ENCODE measurements around the gene FCN1.

Gene FCN1

GRCh38 chr9:134899168-134899567 lies 18.5 kb downstream of the FCN1 start:
- WGBS, 2 donors (ENCODE audit: extremely low coverage in 2 of 2, insufficient read length in 2 of 2, insufficient replicate concordance in 1 of 2), result no CpG with 5 or more reads among the region's 3 CpGs
- no peak overlapping the region for H2AK5ac ChIP-seq (ENCODE audit: low read depth, low read length)
- H3K9me3 ChIP-seq (replicated peaks in 1 of 2; ENCODE audit: control insufficient read depth in 2 of 2, insufficient read depth in 1 of 2, low read depth in 1 of 2, low read length in 2 of 2), result peaks cover 0 to 15% of the 10 kb centered on the region in 2 donors
- DNase-seq (ENCODE audit: low spot score), result no peak
- no peak overlapping the region for H3K14ac ChIP-seq (ENCODE audit: low read length)
- H3K79me1 ChIP-seq (ENCODE audit: low read depth, low read length), result no peaks in the 10 kb centered on the region
- H4K8ac ChIP-seq (ENCODE audit: low read depth, low read length), result no peak overlapping the region
- no peak overlapping the region for H2BK120ac ChIP-seq (ENCODE audit: low read depth, low read length)
- no peak overlapping the region for H3K4me2 ChIP-seq (ENCODE audit: insufficient read depth, low read length, poor library complexity, severe bottlenecking)
- H3K23ac ChIP-seq (ENCODE audit: low read depth, low read length, poor library complexity), result no peak overlapping the region
- H3K36me3 ChIP-seq (replicated peaks in 1 of 2; ENCODE audit: control insufficient read depth in 2 of 2, insufficient read depth in 2 of 2, low read length in 2 of 2), result no peaks in the 10 kb centered on the region
- no peak overlapping the region for H3K18ac ChIP-seq (ENCODE audit: low read length)
- no peak overlapping the region for H4K91ac ChIP-seq (ENCODE audit: low read depth, low read length, poor library complexity)
- no peaks in the 10 kb centered on the region for H3K4me1 ChIP-seq (ENCODE audit: control insufficient read depth in 2 of 2, insufficient read depth in 1 of 2, low read depth in 1 of 2, low read length in 2 of 2)
- no peak overlapping the region for H3K27ac ChIP-seq (replicated peaks; ENCODE audit: low read length)
- H2BK5ac ChIP-seq (ENCODE audit: low read length), result no peak overlapping the region
- H3K4me3 ChIP-seq (ENCODE audit: low read length in 2 of 2), result no peak overlapping the region
- H2AFZ ChIP-seq (ENCODE audit: low read length), result no peak overlapping the region
- no peak overlapping the region for H2BK15ac ChIP-seq (ENCODE audit: low read length)
- H3K9ac ChIP-seq (ENCODE audit: low read depth, low read length, poor library complexity), result no peak overlapping the region
- H3K4ac ChIP-seq (ENCODE audit: low read length), result no peak overlapping the region
- no peaks in the 10 kb centered on the region for H3K27me3 ChIP-seq (ENCODE audit: control insufficient read depth in 3 of 3, insufficient read depth in 3 of 3, low read depth in 1 of 3, low read length in 3 of 3)
- H2BK12ac ChIP-seq (ENCODE audit: low read length), result no peak overlapping the region

- H3K9ac ChIP-seq (ENCODE audit: low read depth, low read length, poor library complexity), result no peak overlapping the region
- no peaks in the 10 kb centered on the region for H3K4me1 ChIP-seq (ENCODE audit: control insufficient read depth in 2 of 2, insufficient read depth in 1 of 2, low read depth in 1 of 2, low read length in 2 of 2)
- H3K18ac ChIP-seq (ENCODE audit: low read length), result no peak overlapping the region
- no peak overlapping the region for H4K91ac ChIP-seq (ENCODE audit: low read depth, low read length, poor library complexity)
- no CpG with 5 or more reads among the region's 2 CpGs for WGBS, 2 donors (ENCODE audit: extremely low coverage in 2 of 2, insufficient read length in 2 of 2, insufficient replicate concordance in 1 of 2)
- H2BK120ac ChIP-seq (ENCODE audit: low read depth, low read length), result no peak overlapping the region
- DNase-seq (ENCODE audit: low spot score), result no peak
- H3K9me3 ChIP-seq (replicated peaks in 1 of 2; ENCODE audit: control insufficient read depth in 2 of 2, insufficient read depth in 1 of 2, low read depth in 1 of 2, low read length in 2 of 2), result peaks cover 0 to 19% of the 10 kb centered on the region in 2 donors
- no peaks in the 10 kb centered on the region for H3K79me1 ChIP-seq (ENCODE audit: low read depth, low read length)
- no peak overlapping the region for H3K14ac ChIP-seq (ENCODE audit: low read length)
- H2BK5ac ChIP-seq (ENCODE audit: low read length), result no peak overlapping the region
- H3K4me2 ChIP-seq (ENCODE audit: insufficient read depth, low read length, poor library complexity, severe bottlenecking), result no peak overlapping the region
- H2BK12ac ChIP-seq (ENCODE audit: low read length), result no peak overlapping the region
- H4K8ac ChIP-seq (ENCODE audit: low read depth, low read length), result no peak overlapping the region
- H2AFZ ChIP-seq (ENCODE audit: low read length), result no peak overlapping the region
- peaks cover 0 to 1% of the 10 kb centered on the region in 2 donors for H3K36me3 ChIP-seq (replicated peaks in 1 of 2; ENCODE audit: control insufficient read depth in 2 of 2, insufficient read depth in 2 of 2, low read length in 2 of 2)
- no peak overlapping the region for H3K23ac ChIP-seq (ENCODE audit: low read depth, low read length, poor library complexity)
- H3K4ac ChIP-seq (ENCODE audit: low read length), result no peak overlapping the region
- no peak overlapping the region for H2BK15ac ChIP-seq (ENCODE audit: low read length)
- no peak overlapping the region for H3K27ac ChIP-seq (replicated peaks; ENCODE audit: low read length)
- no peak overlapping the region for H2AK5ac ChIP-seq (ENCODE audit: low read depth, low read length)
- no peak overlapping the region for H3K4me3 ChIP-seq (ENCODE audit: low read length in 2 of 2)
- no peaks in the 10 kb centered on the region for H3K27me3 ChIP-seq (ENCODE audit: control insufficient read depth in 3 of 3, insufficient read depth in 3 of 3, low read depth in 1 of 3, low read length in 3 of 3)
These were observed 19.4 kb downstream of the FCN1 start for GRCh38 chr9:134898319-134898718.

GRCh38 chr9:134897584-134898170 lies 20.0 kb downstream of the FCN1 start:
- H3K79me1 ChIP-seq (ENCODE audit: low read depth, low read length), result no peaks in the 10 kb centered on the region
- no peaks in the 10 kb centered on the region for H3K27me3 ChIP-seq (ENCODE audit: control insufficient read depth in 3 of 3, insufficient read depth in 3 of 3, low read depth in 1 of 3, low read length in 3 of 3)
- H3K4me2 ChIP-seq (ENCODE audit: insufficient read depth, low read length, poor library complexity, severe bottlenecking), result no peak overlapping the region
- peaks cover 0 to 1% of the 10 kb centered on the region in 2 donors for H3K36me3 ChIP-seq (replicated peaks in 1 of 2; ENCODE audit: control insufficient read depth in 2 of 2, insufficient read depth in 2 of 2, low read length in 2 of 2)
- no peak overlapping the region for H2BK12ac ChIP-seq (ENCODE audit: low read length)
- no peak overlapping the region for H3K14ac ChIP-seq (ENCODE audit: low read length)
- no peaks in the 10 kb centered on the region for H3K4me1 ChIP-seq (ENCODE audit: control insufficient read depth in 2 of 2, insufficient read depth in 1 of 2, low read depth in 1 of 2, low read length in 2 of 2)
- DNase-seq (ENCODE audit: low spot score), result no peak
- H3K9me3 ChIP-seq (replicated peaks in 1 of 2; ENCODE audit: control insufficient read depth in 2 of 2, insufficient read depth in 1 of 2, low read depth in 1 of 2, low read length in 2 of 2), result peaks cover 0 to 19% of the 10 kb centered on the region in 2 donors
- no peak overlapping the region for H3K4me3 ChIP-seq (ENCODE audit: low read length in 2 of 2)
- H3K9ac ChIP-seq (ENCODE audit: low read depth, low read length, poor library complexity), result no peak overlapping the region
- no CpG with 5 or more reads among the region's 2 CpGs for WGBS, 2 donors (ENCODE audit: extremely low coverage in 2 of 2, insufficient read length in 2 of 2, insufficient replicate concordance in 1 of 2)
- H4K91ac ChIP-seq (ENCODE audit: low read depth, low read length, poor library complexity), result no peak overlapping the region
- no peak overlapping the region for H2BK120ac ChIP-seq (ENCODE audit: low read depth, low read length)
- no peak overlapping the region for H4K8ac ChIP-seq (ENCODE audit: low read depth, low read length)
- no peak overlapping the region for H3K23ac ChIP-seq (ENCODE audit: low read depth, low read length, poor library complexity)
- H2AK5ac ChIP-seq (ENCODE audit: low read depth, low read length), result no peak overlapping the region
- no peak overlapping the region for H2AFZ ChIP-seq (ENCODE audit: low read length)
- H3K4ac ChIP-seq (ENCODE audit: low read length), result no peak overlapping the region
- no peak overlapping the region for H2BK15ac ChIP-seq (ENCODE audit: low read length)
- no peak overlapping the region for H2BK5ac ChIP-seq (ENCODE audit: low read length)
- no peak overlapping the region for H3K18ac ChIP-seq (ENCODE audit: low read length)
- H3K27ac ChIP-seq (replicated peaks; ENCODE audit: low read length), result no peak overlapping the region

GRCh38 chr9:134896834-134897583 lies 20.7 kb downstream of the FCN1 start:
- no peak overlapping the region for H3K27ac ChIP-seq (replicated peaks; ENCODE audit: low read length)
- no peaks in the 10 kb centered on the region for H3K4me1 ChIP-seq (ENCODE audit: control insufficient read depth in 2 of 2, insufficient read depth in 1 of 2, low read depth in 1 of 2, low read length in 2 of 2)
- H4K8ac ChIP-seq (ENCODE audit: low read depth, low read length), result no peak overlapping the region
- H3K9me3 ChIP-seq (replicated peaks in 1 of 2; ENCODE audit: control insufficient read depth in 2 of 2, insufficient read depth in 1 of 2, low read depth in 1 of 2, low read length in 2 of 2), result peaks cover 0 to 19% of the 10 kb centered on the region in 2 donors
- H2AFZ ChIP-seq (ENCODE audit: low read length), result no peak overlapping the region
- WGBS, 2 donors (ENCODE audit: extremely low coverage in 2 of 2, insufficient read length in 2 of 2, insufficient replicate concordance in 1 of 2), result no CpG with 5 or more reads among the region's 14 CpGs
- H3K14ac ChIP-seq (ENCODE audit: low read length), result no peak overlapping the region
- H3K18ac ChIP-seq (ENCODE audit: low read length), result no peak overlapping the region
- no peaks in the 10 kb centered on the region for H3K79me1 ChIP-seq (ENCODE audit: low read depth, low read length)
- H2BK120ac ChIP-seq (ENCODE audit: low read depth, low read length), result no peak overlapping the region
- no peak overlapping the region for H3K23ac ChIP-seq (ENCODE audit: low read depth, low read length, poor library complexity)
- no peak overlapping the region for H3K4ac ChIP-seq (ENCODE audit: low read length)
- DNase-seq (ENCODE audit: low spot score), result no peak
- H3K27me3 ChIP-seq (ENCODE audit: control insufficient read depth in 3 of 3, insufficient read depth in 3 of 3, low read depth in 1 of 3, low read length in 3 of 3), result no peaks in the 10 kb centered on the region
- no peak overlapping the region for H2BK12ac ChIP-seq (ENCODE audit: low read length)
- H2AK5ac ChIP-seq (ENCODE audit: low read depth, low read length), result no peak overlapping the region
- no peak overlapping the region for H2BK5ac ChIP-seq (ENCODE audit: low read length)
- H3K9ac ChIP-seq (ENCODE audit: low read depth, low read length, poor library complexity), result no peak overlapping the region
- no peak overlapping the region for H3K4me2 ChIP-seq (ENCODE audit: insufficient read depth, low read length, poor library complexity, severe bottlenecking)
- H3K4me3 ChIP-seq (ENCODE audit: low read length in 2 of 2), result no peak overlapping the region
- H3K36me3 ChIP-seq (replicated peaks in 1 of 2; ENCODE audit: control insufficient read depth in 2 of 2, insufficient read depth in 2 of 2, low read length in 2 of 2), result peaks cover 0 to 1% of the 10 kb centered on the region in 2 donors
- H2BK15ac ChIP-seq (ENCODE audit: low read length), result no peak overlapping the region
- no peak overlapping the region for H4K91ac ChIP-seq (ENCODE audit: low read depth, low read length, poor library complexity)

Data from neuronal stem cell (in vitro differentiated cells).